Panc1 (cell line): ENCODE results near the gene BAHCC1. TPM values are rescaled to one million over a fixed set of nuclear protein-coding genes. Genes with fewer than 3 reads are reported as not detected.

ENCODE experiments used
- ATAC-seq: fragments of 200-7000 bp; cut with Tn5 transposase; 2 replicates; pipeline ENCODE4 v1.9.1; 2020; ENCODE audit warnings: mild to moderate bottlenecking, moderate library complexity
- BruUV-seq: library from RNA; stranded (reverse); fragments of 400-500 nt; replicated peaks from 2 replicates; lab custom pipeline; 2021; lab: Mats Ljungman, UMichigan
- CTCF ChIA-PET: fragments of 300-600 bp; sonication (Branson Sonifier 250); formaldehyde crosslinking; loops from one replicate; lab custom pipeline; 2022; ENCODE audit warnings: antibody characterized with exemption; lab: Charles Lee
- POLR2A ChIA-PET: fragments of 300-600 bp; sonication (Branson Sonifier 250); formaldehyde crosslinking; loops from one replicate; lab custom pipeline; 2022; ENCODE audit warnings: antibody characterized with exemption; lab: Charles Lee
- DNase-seq: peaks from one replicate; pipeline ENCODE4 v3.0.0-alpha.2; 2010; ENCODE audit warnings: low read depth, low spot score
- H3K27ac ChIP-seq: 2 replicates; pipeline ENCODE4 v1.5.1; 2011; ENCODE audit warnings: mild to moderate bottlenecking, low read length, inconsistent platforms
- H3K27me3 ChIP-seq: fragments of 200-500 bp; sonication (Bioruptor generic); 2 replicates; pipeline ENCODE4 v1.6.0; 2014; ENCODE audit warnings: low read length, inconsistent platforms; ENCODE audit not compliant: control insufficient read depth, insufficient read depth
- H3K36me3 ChIP-seq: fragments of 200-500 bp; sonication (Bioruptor generic); 2 replicates; pipeline ENCODE4 v1.5.1; 2014; ENCODE audit warnings: inconsistent platforms, mild to moderate bottlenecking, low read length, moderate library complexity; ENCODE audit not compliant: control insufficient read depth, insufficient read depth
- H3K4me1 ChIP-seq: 2 replicates; pipeline ENCODE4 v1.5.1; 2011; ENCODE audit warnings: inconsistent platforms, mild to moderate bottlenecking, low read length, moderate library complexity; ENCODE audit not compliant: control insufficient read depth, insufficient read depth
- H3K4me3 ChIP-seq, 2 experiments: 2 replicates each; pipeline ENCODE4 v1.5.1; 2011 to 2012; ENCODE audit warnings: low read depth in 2 of 2, low read length in 2 of 2, mild to moderate bottlenecking in 2 of 2, inconsistent platforms in 1 of 2, moderate library complexity in 1 of 2
- H3K9me3 ChIP-seq: fragments of 200-500 bp; sonication (Bioruptor generic); 2 replicates; pipeline ENCODE4 v1.5.1; 2014; ENCODE audit warnings: low read depth, mild to moderate bottlenecking, inconsistent platforms, low read length, moderate library complexity; ENCODE audit not compliant: control insufficient read depth, insufficient read depth
- POLR2AphosphoS5 ChIP-seq: IDR thresholded peaks from 2 replicates; pipeline ENCODE4 v1.6.1; 2012; ENCODE audit warnings: mild to moderate bottlenecking, low read depth, low read length, moderate library complexity
- REST ChIP-seq, 2 experiments: IDR thresholded peaks; 2 replicates each; pipeline ENCODE4 v1.6.1; 2011 to 2012; ENCODE audit warnings: low read depth in 2 of 2, control low read depth in 1 of 2, low read length in 1 of 2, mild to moderate bottlenecking in 1 of 2, moderate library complexity in 1 of 2; ENCODE audit not compliant: insufficient read depth in 1 of 2
- SIN3A ChIP-seq: IDR thresholded peaks from 2 replicates; pipeline ENCODE4 v1.6.1; 2012; ENCODE audit warnings: low read depth, mild to moderate bottlenecking, low read length, moderate library complexity, borderline replicate concordance; ENCODE audit not compliant: insufficient read depth
- TCF7L2 ChIP-seq: IDR thresholded peaks from 2 replicates; pipeline ENCODE4 v1.6.1; 2011; ENCODE audit warnings: mild to moderate bottlenecking, low read depth, low read length, inconsistent platforms
- in situ Hi-C: cut with HindIII; loops from 2 replicates; pipeline ENCODE4 v1.10.0; 2016; ENCODE audit warnings: low sequenced_read_pairs, low pct_unique_long_range_greater_than_20kb
- intact Hi-C: fragments of 100-400 bp; cut with micrococcal nuclease; formaldehyde crosslinking; loops from one replicate; pipeline ENCODE4 v1.10.0; 2022; ENCODE audit not compliant: unreplicated experiment
- total RNA-seq: library from RNA; stranded (reverse); gene quantifications from one replicate; pipeline ENCODE4 v1.2.1, GENCODE V29; 2021; ENCODE audit not compliant: unreplicated experiment

BAHCC1 gene
- total RNA-seq, 1 experiment from 2014 or later, result 77.4 TPM

GRCh38 chr17:81395600-81396277 lies 482 bp downstream of the BAHCC1 start:
- no peak for ATAC-seq
- Histone ChIP-seq H3K27ac (peak overlapping the region; percentile 96), H3K27me3 (no peaks in the 10 kb centered on the region), H3K9me3 (no peaks in the 10 kb centered on the region), H3K4me1 (peaks cover 29% of the 10 kb centered on the region), H3K4me3 (peak overlapping the region; percentile 78 to 83), H3K36me3 (no peaks in the 10 kb centered on the region; the same call in 1 of the 2 replicates)
- ChIA-PET POLR2A (interaction anchor here (0.7 to 1.5 kb wide), 6 partner anchors 9 to 113 kb away, joined by 3 to 14 read pairs (median 4); no protein-coding TSS in a partner anchor), CTCF (interaction anchor here (0.7 to 1.1 kb wide), 3 partner anchors 89 to 474 kb away, joined by 4 to 8 read pairs (median 7); no protein-coding TSS in a partner anchor)
- TF ChIP-seq TCF7L2 (no peak), POLR2AphosphoS5 (0 out of 2 replicates have a peak, but pooled peaks have one; percentile 46), SIN3A (peak; percentile 86; the same call in 1 of the 2 replicates)
- TSS peak; percentile 99 for BruUV-seq
- in situ Hi-C loops (no loop called here), intact Hi-C loops (no loop called here)
- DNase-seq, result no peak

DNA sequence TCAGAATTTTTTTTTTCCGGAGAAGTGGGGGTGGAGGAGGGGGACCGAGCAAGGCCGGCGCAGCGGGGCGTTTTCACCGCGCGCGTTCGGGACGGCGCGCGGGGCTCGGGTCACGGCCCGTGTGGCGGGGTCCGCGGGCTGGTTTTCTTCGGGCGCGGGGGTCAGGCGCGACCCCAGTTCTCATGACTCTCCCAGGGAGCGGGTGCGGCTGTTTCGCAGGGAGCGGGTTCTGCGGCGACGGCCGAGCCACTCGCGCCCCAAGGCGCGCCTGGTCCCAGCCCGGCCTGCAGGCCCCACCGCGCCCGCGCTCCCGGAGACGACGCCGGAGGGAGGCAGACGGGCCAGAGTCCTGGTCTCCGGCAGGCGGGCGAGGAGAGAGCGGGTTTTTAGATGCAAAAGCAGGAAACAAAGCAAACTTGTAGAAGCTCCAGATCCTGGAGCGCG lies 1.0 kb downstream of the BAHCC1 start:
- in situ Hi-C loops, result no loop called here

More for the DNA sequence above, 1.0 kb downstream of the BAHCC1 start:
- Histone ChIP-seq H3K9me3 (no peaks in the 10 kb centered on the region), H3K36me3 (no peaks in the 10 kb centered on the region; the same call in 1 of the 2 replicates), H3K4me1 (peaks cover 29% of the 10 kb centered on the region), H3K4me3 (peak overlapping the region; percentile 78 to 83), H3K27ac (peak overlapping the region; percentile 96), H3K27me3 (no peaks in the 10 kb centered on the region)
- DNase-seq, result no peak
- POLR2A ChIA-PET, result interaction anchor here (0.8 to 1.5 kb wide), 2 partner anchors 33 to 115 kb away, joined by 5 read pairs; no protein-coding TSS in a partner anchor
- intact Hi-C loops, result no loop called here
- TF ChIP-seq SIN3A (0 out of 2 replicates have a peak, but pooled peaks have one; percentile 1), REST (IDR thresholded peaks at IDR 0.05; ENCODE audit: insufficient read depth in 1 of 2, low read depth in 2 of 2, low read length in 1 of 2) (no peak)
- CTCF ChIA-PET, result interaction anchor here (0.7 kb wide), 2 partner anchors 88 to 473 kb away, joined by 7 to 8 read pairs; no protein-coding TSS in a partner anchor
- no peak for ATAC-seq
- no TSS peak for BruUV-seq
